ENCODE measurements around the gene CNTNAP2.

- TF ChIP-seq POLR2A (IDR thresholded peaks at IDR 0.05), result no peak
- no peak for TF ChIP-seq CTCF (IDR thresholded peaks at IDR 0.05)
These were observed 2074.9 kb downstream of the CNTNAP2 start for GRCh38 chr7:148191391-148192065.
